HG03039 (cell line): Measurements from ENCODE around the gene EVC.
A peak's percentile ranks its signal among the peaks of the same experiment; 100 is the strongest.

ENCODE experiments used
- ATAC-seq: cut with Tn5 transposase; IDR thresholded peaks from one replicate; pipeline ENCODE4 v1.9.1; 2021; ENCODE audit warnings: mild to moderate bottlenecking, moderate library complexity; ENCODE audit not compliant: unreplicated experiment

The EVC gene

GRCh38 chr4:5710961-5711478 lies at the start of gene EVC:
Gene EVC, plus strand, starts transcription at chr4:5711201. Its CDS starts 180 bp downstream, at chr4:5711381.
- ATAC-seq: peak; percentile 39

- ATAC-seq: no peak
These were observed 49.8 kb upstream of the EVC start for GRCh38 chr4:5661237-5661636.

GRCh38 chr4:5662555-5662954 lies 48.4 kb upstream of the EVC start:
- no peak for ATAC-seq

GRCh38 chr4:5664778-5665177 lies 46.2 kb upstream of the EVC start:
- ATAC-seq: no peak

- ATAC-seq: no peak
These were observed 44.3 kb upstream of the EVC start for GRCh38 chr4:5666741-5667140.

GRCh38 chr4:5676763-5677162 lies 34.2 kb upstream of the EVC start:
- ATAC-seq: no peak

- no peak for ATAC-seq
These were observed 32.0 kb upstream of the EVC start for GRCh38 chr4:5678977-5679376.

- ATAC-seq: no peak
These were observed 27.4 kb upstream of the EVC start for GRCh38 chr4:5683566-5683965.

GRCh38 chr4:5685296-5685695 lies 25.7 kb upstream of the EVC start:
- ATAC-seq: no peak

- ATAC-seq: no peak
These were observed 24.7 kb upstream of the EVC start for GRCh38 chr4:5686338-5686737.

- ATAC-seq: no peak
These were observed 21.9 kb upstream of the EVC start for GRCh38 chr4:5689065-5689464.

- ATAC-seq: no peak
These were observed 19.4 kb upstream of the EVC start for GRCh38 chr4:5691491-5692132.

GRCh38 chr4:5693871-5694270 lies 17.1 kb upstream of the EVC start:
- no peak for ATAC-seq

GRCh38 chr4:5696341-5696740 lies 14.7 kb upstream of the EVC start:
- ATAC-seq: no peak

- no peak for ATAC-seq
These were observed 10.5 kb upstream of the EVC start for GRCh38 chr4:5700459-5700858.

- ATAC-seq: no peak
These were observed 9.0 kb upstream of the EVC start for GRCh38 chr4:5701971-5702370.

GRCh38 chr4:5703831-5704230 lies 7.2 kb upstream of the EVC start:
- no peak for ATAC-seq

- ATAC-seq: no peak
These were observed 6.7 kb upstream of the EVC start for GRCh38 chr4:5704276-5704675.

- ATAC-seq: no peak
These were observed 5.2 kb upstream of the EVC start for GRCh38 chr4:5705647-5706320.

GRCh38 chr4:5706486-5707290 lies 4.3 kb upstream of the EVC start:
- ATAC-seq: no peak

- ATAC-seq: no peak
These were observed 3.6 kb upstream of the EVC start for GRCh38 chr4:5707366-5707765.
